CD4-positive, alpha-beta T cell treated with Interleukin-17A for 1 hour (primary cell): ENCODE measurements around the gene PLPPR1.

Experiments
- DNase-seq: peaks from one replicate; pipeline ENCODE4 v3.0.0-alpha.2; 2020

PLPPR1 gene

GRCh38 chr9:101128623-101129022 lies 100.1 kb downstream of the PLPPR1 start:
- no peak for DNase-seq

GRCh38 chr9:101130054-101130453 lies 101.5 kb downstream of the PLPPR1 start:
- DNase-seq, result no peak

GRCh38 chr9:101131326-101131725 lies 102.8 kb downstream of the PLPPR1 start:
- no peak for DNase-seq

GRCh38 chr9:101132801-101133200 lies 104.3 kb downstream of the PLPPR1 start:
- DNase-seq, result no peak

- DNase-seq, result no peak
These were observed 110.0 kb downstream of the PLPPR1 start for GRCh38 chr9:101138509-101138908.

- DNase-seq, result no peak
These were observed 110.6 kb downstream of the PLPPR1 start for GRCh38 chr9:101139082-101139481.

GRCh38 chr9:101140764-101141163 lies 112.2 kb downstream of the PLPPR1 start:
- DNase-seq, result no peak

- DNase-seq, result no peak
These were observed 118.0 kb downstream of the PLPPR1 start for GRCh38 chr9:101146508-101146907.

GRCh38 chr9:101148344-101148743 lies 119.8 kb downstream of the PLPPR1 start:
- no peak for DNase-seq

GRCh38 chr9:101158361-101158760 lies 129.8 kb downstream of the PLPPR1 start:
- DNase-seq, result no peak

GRCh38 chr9:101162231-101162630 lies 133.7 kb downstream of the PLPPR1 start:
- DNase-seq, result no peak

GRCh38 chr9:101165131-101165530 lies 136.6 kb downstream of the PLPPR1 start:
- DNase-seq, result no peak

- no peak for DNase-seq
These were observed 139.1 kb downstream of the PLPPR1 start for GRCh38 chr9:101167490-101168134.

GRCh38 chr9:101172616-101173015 lies 144.1 kb downstream of the PLPPR1 start:
- no peak for DNase-seq

GRCh38 chr9:101173907-101174306 lies 145.4 kb downstream of the PLPPR1 start:
- DNase-seq, result no peak

GRCh38 chr9:101176384-101176783 lies 147.9 kb downstream of the PLPPR1 start:
- DNase-seq, result no peak

GRCh38 chr9:101184813-101185278 lies 156.3 kb downstream of the PLPPR1 start:
- no peak for DNase-seq

- DNase-seq, result no peak
These were observed 163.2 kb downstream of the PLPPR1 start for GRCh38 chr9:101191723-101192122.

GRCh38 chr9:101197026-101197425 lies 168.5 kb downstream of the PLPPR1 start:
- no peak for DNase-seq

GRCh38 chr9:101200852-101201251 lies 172.3 kb downstream of the PLPPR1 start:
- no peak for DNase-seq

GRCh38 chr9:101201630-101202029 lies 173.1 kb downstream of the PLPPR1 start:
- DNase-seq, result no peak

GRCh38 chr9:101209670-101210069 lies 181.1 kb downstream of the PLPPR1 start:
- no peak for DNase-seq

GRCh38 chr9:101212661-101213060 lies 184.1 kb downstream of the PLPPR1 start:
- no peak for DNase-seq

GRCh38 chr9:101219030-101219429 lies 190.5 kb downstream of the PLPPR1 start:
- DNase-seq, result no peak

- DNase-seq, result no peak
These were observed 191.8 kb downstream of the PLPPR1 start for GRCh38 chr9:101220341-101220740.
